ENCODE results near the gene ACY1.

- no peak for TF ChIP-seq ESRRG (CRISPR knock-in tag; IDR thresholded peaks at IDR 0.05)
- TF ChIP-seq, protein P1, sequence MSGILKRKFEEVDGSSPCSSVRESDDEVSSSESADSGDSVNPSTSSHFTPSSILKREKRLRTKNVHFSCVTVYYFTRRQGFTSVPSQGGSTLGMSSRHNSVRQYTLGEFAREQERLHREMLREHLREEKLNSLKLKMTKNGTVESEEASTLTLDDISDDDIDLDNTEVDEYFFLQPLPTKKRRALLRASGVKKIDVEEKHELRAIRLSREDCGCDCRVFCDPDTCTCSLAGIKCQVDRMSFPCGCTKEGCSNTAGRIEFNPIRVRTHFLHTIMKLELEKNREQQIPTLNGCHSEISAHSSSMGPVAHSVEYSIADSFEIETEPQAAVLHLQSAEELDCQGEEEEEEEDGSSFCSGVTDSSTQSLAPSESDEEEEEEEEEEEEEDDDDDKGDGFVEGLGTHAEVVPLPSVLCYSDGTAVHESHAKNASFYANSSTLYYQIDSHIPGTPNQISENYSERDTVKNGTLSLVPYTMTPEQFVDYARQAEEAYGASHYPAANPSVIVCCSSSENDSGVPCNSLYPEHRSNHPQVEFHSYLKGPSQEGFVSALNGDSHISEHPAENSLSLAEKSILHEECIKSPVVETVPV (CRISPR knock-in tag; IDR thresholded peaks at IDR 0.05) = no peak
- TF ChIP-seq CSDC2 (CRISPR knock-in tag; IDR thresholded peaks at IDR 0.05) = no peak
- TF ChIP-seq ARNTL (CRISPR knock-in tag; IDR thresholded peaks at IDR 0.05; ENCODE audit: borderline replicate concordance, low read depth) = no peak
- no peak for TF ChIP-seq ZC3H10 (CRISPR knock-in tag; IDR thresholded peaks at IDR 0.05)
- no peak for TF ChIP-seq POU6F1 (CRISPR knock-in tag; IDR thresholded peaks at IDR 0.05; ENCODE audit: borderline replicate concordance, low read depth)
- no peak for TF ChIP-seq ZNF565 (CRISPR knock-in tag; conservative IDR thresholded peaks at IDR 0.05; ENCODE audit: low read depth)
These were observed 48.1 kb upstream of the ACY1 start for GRCh38 chr3:51934991-51935885.
